Measurements from ENCODE around the gene MYO15B.

MYO15B gene

GRCh38 chr17:75594499-75595283, 7.1 kb downstream of the MYO15B start:
- Mint-ChIP-seq H3K36me3 (ENCODE audit: low read depth) (peaks cover 21% of the 10 kb centered on the region), H3K4me1 (ENCODE audit: low read depth) (peaks cover 18% of the 10 kb centered on the region), H3K9me3 (no peaks in the 10 kb centered on the region), H3K27ac (no peak overlapping the region), H3K4me3 (no peak overlapping the region), H3K27me3 (no peaks in the 10 kb centered on the region)
- intact Hi-C loops (cut with micrococcal nuclease) = no loop called here

- Mint-ChIP-seq H3K4me3 (no peak overlapping the region), H3K9me3 (no peaks in the 10 kb centered on the region), H3K4me1 (ENCODE audit: low read depth) (peaks cover 11% of the 10 kb centered on the region), H3K36me3 (ENCODE audit: low read depth) (peaks cover 21% of the 10 kb centered on the region), H3K27me3 (no peaks in the 10 kb centered on the region), H3K27ac (no peak overlapping the region)
- intact Hi-C loops (cut with micrococcal nuclease) = no loop called here
Measured at GRCh38 chr17:75595284-75595919, 7.8 kb downstream of the MYO15B start.

- Mint-ChIP-seq H3K27me3 (no peaks in the 10 kb centered on the region), H3K27ac (no peak overlapping the region), H3K4me1 (ENCODE audit: low read depth) (peaks cover 6% of the 10 kb centered on the region), H3K4me3 (no peak overlapping the region), H3K36me3 (ENCODE audit: low read depth) (peaks cover 18% of the 10 kb centered on the region), H3K9me3 (no peaks in the 10 kb centered on the region)
- intact Hi-C loops (cut with micrococcal nuclease) = no loop called here
Measured at GRCh38 chr17:75595920-75596313, 8.3 kb downstream of the MYO15B start.

GRCh38 chr17:75596320-75597087, 8.9 kb downstream of the MYO15B start:
- no peaks in the 10 kb centered on the region for H3K9me3 Mint-ChIP-seq
- intact Hi-C loops (cut with micrococcal nuclease) = no loop called here
- H3K4me1 Mint-ChIP-seq (ENCODE audit: low read depth) = peaks cover 5% of the 10 kb centered on the region
- H3K27me3 Mint-ChIP-seq = no peaks in the 10 kb centered on the region
- H3K4me3 Mint-ChIP-seq = no peak overlapping the region
- no peak overlapping the region for H3K27ac Mint-ChIP-seq
- H3K36me3 Mint-ChIP-seq (ENCODE audit: low read depth) = peaks cover 17% of the 10 kb centered on the region

GRCh38 chr17:75601057-75601987, 13.7 kb downstream of the MYO15B start:
- Mint-ChIP-seq H3K9me3 (no peaks in the 10 kb centered on the region), H3K36me3 (ENCODE audit: low read depth) (peaks cover 22% of the 10 kb centered on the region), H3K4me3 (no peak overlapping the region), H3K27me3 (no peaks in the 10 kb centered on the region), H3K27ac (no peak overlapping the region), H3K4me1 (ENCODE audit: low read depth) (peaks cover 27% of the 10 kb centered on the region)
- intact Hi-C loops (cut with micrococcal nuclease) = no loop called here

GRCh38 chr17:75602644-75603043, 15.0 kb downstream of the MYO15B start:
- Mint-ChIP-seq H3K4me3 (no peak overlapping the region), H3K27ac (no peak overlapping the region), H3K4me1 (ENCODE audit: low read depth) (peaks cover 27% of the 10 kb centered on the region), H3K36me3 (ENCODE audit: low read depth) (peaks cover 22% of the 10 kb centered on the region), H3K27me3 (no peaks in the 10 kb centered on the region), H3K9me3 (no peaks in the 10 kb centered on the region)
- intact Hi-C loops (cut with micrococcal nuclease) = no loop called here

GRCh38 chr17:75603123-75603522, 15.5 kb downstream of the MYO15B start:
- H3K4me1 Mint-ChIP-seq (ENCODE audit: low read depth) = peaks cover 27% of the 10 kb centered on the region
- intact Hi-C loops (cut with micrococcal nuclease) = no loop called here

GRCh38 chr17:75604034-75604695, 16.6 kb downstream of the MYO15B start:
- intact Hi-C loops (cut with micrococcal nuclease) = no loop called here
- Mint-ChIP-seq H3K27me3 (no peaks in the 10 kb centered on the region), H3K4me1 (ENCODE audit: low read depth) (peaks cover 27% of the 10 kb centered on the region), H3K4me3 (no peak overlapping the region), H3K36me3 (ENCODE audit: low read depth) (peaks cover 22% of the 10 kb centered on the region), H3K27ac (no peak overlapping the region), H3K9me3 (no peaks in the 10 kb centered on the region)

More at GRCh38 chr17:75603123-75603522, 15.5 kb downstream of the MYO15B start:
- Mint-ChIP-seq H3K36me3 (ENCODE audit: low read depth) (peaks cover 22% of the 10 kb centered on the region), H3K27me3 (no peaks in the 10 kb centered on the region), H3K9me3 (no peaks in the 10 kb centered on the region), H3K4me3 (no peak overlapping the region), H3K27ac (no peak overlapping the region)

GRCh38 chr17:75605790-75606189, 18.2 kb downstream of the MYO15B start:
- Mint-ChIP-seq H3K36me3 (ENCODE audit: low read depth) (peaks cover 32% of the 10 kb centered on the region), H3K27me3 (no peaks in the 10 kb centered on the region), H3K4me3 (no peak overlapping the region), H3K4me1 (ENCODE audit: low read depth) (peaks cover 27% of the 10 kb centered on the region), H3K27ac (no peak overlapping the region), H3K9me3 (no peaks in the 10 kb centered on the region)
- intact Hi-C loops (cut with micrococcal nuclease) = no loop called here

- H3K36me3 Mint-ChIP-seq (ENCODE audit: low read depth) = peaks cover 35% of the 10 kb centered on the region
- H3K4me1 Mint-ChIP-seq (ENCODE audit: low read depth) = peaks cover 17% of the 10 kb centered on the region
- H3K4me3 Mint-ChIP-seq = no peak overlapping the region
- H3K9me3 Mint-ChIP-seq = no peaks in the 10 kb centered on the region
- no peaks in the 10 kb centered on the region for H3K27me3 Mint-ChIP-seq
- no peak overlapping the region for H3K27ac Mint-ChIP-seq
- intact Hi-C loops (cut with micrococcal nuclease) = no loop called here
Measured at GRCh38 chr17:75607086-75607485, 19.5 kb downstream of the MYO15B start.

GRCh38 chr17:75610103-75610984, 22.7 kb downstream of the MYO15B start:
- Mint-ChIP-seq H3K36me3 (ENCODE audit: low read depth) (peaks cover 55% of the 10 kb centered on the region), H3K4me3 (no peak overlapping the region), H3K27me3 (no peaks in the 10 kb centered on the region), H3K9me3 (no peaks in the 10 kb centered on the region), H3K27ac (no peak overlapping the region), H3K4me1 (ENCODE audit: low read depth) (no peaks in the 10 kb centered on the region)
- intact Hi-C loops (cut with micrococcal nuclease) = no loop called here

- H3K4me3 Mint-ChIP-seq = no peak overlapping the region
- no peaks in the 10 kb centered on the region for H3K9me3 Mint-ChIP-seq
- intact Hi-C loops (cut with micrococcal nuclease) = no loop called here
- H3K36me3 Mint-ChIP-seq (ENCODE audit: low read depth) = peaks cover 71% of the 10 kb centered on the region
- no peaks in the 10 kb centered on the region for H3K4me1 Mint-ChIP-seq (ENCODE audit: low read depth)
- no peak overlapping the region for H3K27ac Mint-ChIP-seq
- H3K27me3 Mint-ChIP-seq = no peaks in the 10 kb centered on the region
Measured at GRCh38 chr17:75611851-75612429, 24.3 kb downstream of the MYO15B start.

Measured in dendritic cell treated with granulocyte-macrophage colony-stimulating factor and Interleukin-4, amounts not matched to agents 40 ng/mL and 50 ng/mL, for 4 days (primary cell).